OCI-LY3 (cell line): ENCODE data around the gene RAB11FIP5.

ENCODE experiments used
- CTCF ChIP-seq: fragments of 200-600, 300-600 bp; sonication (generic); IDR thresholded peaks from 2 replicates; pipeline ENCODE4 v1.5.1; 2014; ENCODE audit warnings: antibody characterized with exemption, low read length, low read depth
- EZH2phosphoT487 ChIP-seq: fragments of 200-600 bp; shearing (Covaris generic); IDR thresholded peaks from 2 replicates; pipeline ENCODE4 v1.6.1; 2018; ENCODE audit warnings: antibody characterized with exemption, mixed run types, low read depth

DNA sequence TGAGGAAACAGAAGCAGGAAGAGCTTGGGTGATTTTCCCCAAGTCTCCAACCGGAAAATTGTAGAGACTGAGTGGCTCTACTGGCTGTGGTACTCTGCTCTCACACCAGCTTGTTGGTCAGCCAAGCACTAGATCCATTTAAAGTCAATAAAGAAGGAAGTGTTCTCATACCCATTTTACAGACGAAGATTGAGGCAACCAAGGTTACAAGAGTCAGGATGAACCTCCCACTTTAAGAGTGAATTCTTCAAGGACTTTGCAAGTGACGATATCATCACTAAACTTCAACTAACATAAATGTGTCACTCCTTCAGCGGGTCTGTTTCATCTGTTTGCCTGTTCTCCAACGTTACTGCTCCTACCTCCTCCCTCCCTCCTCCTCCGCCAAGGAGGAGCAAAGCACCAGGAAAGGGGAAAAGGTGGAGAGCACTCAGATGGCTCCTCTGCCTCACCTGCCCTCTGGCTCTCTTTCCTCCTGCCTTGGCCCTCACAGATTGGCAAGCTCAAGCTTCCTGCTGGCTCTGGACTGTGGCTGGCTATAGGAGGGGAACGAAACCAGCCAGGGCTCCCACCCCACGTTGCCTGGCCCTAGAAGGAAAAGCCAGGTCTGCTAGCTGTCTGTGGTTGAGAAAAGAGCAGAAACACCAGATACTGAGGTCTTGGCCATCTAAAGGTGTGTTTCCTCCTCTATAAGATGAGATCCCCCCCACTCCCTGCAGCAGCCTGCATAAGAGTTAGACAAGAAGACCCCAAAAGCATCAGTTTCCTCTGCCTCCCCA, 3.6 kb upstream of the RAB11FIP5 start:
- TF ChIP-seq CTCF (no peak), EZH2phosphoT487 (no peak)
